ENCODE results near the gene IQSEC1.

DNA sequence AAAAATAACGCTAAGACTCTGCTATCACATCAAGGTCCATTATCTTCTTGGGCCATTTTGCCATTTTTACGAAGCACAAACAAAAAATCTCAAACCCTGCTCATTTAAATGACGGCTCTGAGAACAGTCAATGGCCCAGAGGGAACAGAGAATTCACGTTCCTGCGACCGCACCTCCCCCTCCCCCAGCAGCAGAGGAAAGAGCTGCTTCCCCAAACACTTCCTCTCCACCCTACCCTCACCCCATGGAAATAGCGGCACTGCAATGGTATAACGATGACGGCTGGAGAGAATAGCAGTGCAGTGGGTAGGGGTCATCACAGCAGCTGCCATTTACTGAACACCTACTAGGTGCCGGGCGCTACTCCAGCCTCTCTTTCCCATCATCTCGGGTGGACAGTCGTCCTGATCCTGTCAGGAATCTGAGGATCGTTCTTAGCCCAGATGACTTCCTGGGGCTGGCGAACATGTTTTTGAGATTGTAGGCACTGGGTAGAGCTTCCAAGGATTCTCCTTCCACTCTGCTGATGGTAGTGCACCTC is 113.3 kb downstream of the IQSEC1 start:
- no peak for TF ChIP-seq CBX8 (IDR thresholded peaks at IDR 0.05)
- no peak for TF ChIP-seq POLR2A (IDR thresholded peaks at IDR 0.05; ENCODE audit: low read length)

All from A549 (cell line).